Activated T-cell treated with anti-CD3 and anti-CD28 coated beads for 24 hours (primary cell): ENCODE measurements around the gene TANK.

Experiments
- DNase-seq: peaks from one replicate; pipeline ENCODE4 v3.0.0-alpha.2; 2020; ENCODE audit warnings: low read depth

The TANK gene

GRCh38 chr2:161134547-161135518 lies 25.4 kb upstream of the TANK start:
- DNase-seq, result no peak

GRCh38 chr2:161135951-161136593 lies 24.2 kb upstream of the TANK start:
- no peak for DNase-seq

GRCh38 chr2:161136696-161137324 lies 23.4 kb upstream of the TANK start:
- peak; percentile 33 for DNase-seq

- DNase-seq, result no peak
These were observed 21.8 kb upstream of the TANK start for GRCh38 chr2:161138429-161138828.

DNA sequence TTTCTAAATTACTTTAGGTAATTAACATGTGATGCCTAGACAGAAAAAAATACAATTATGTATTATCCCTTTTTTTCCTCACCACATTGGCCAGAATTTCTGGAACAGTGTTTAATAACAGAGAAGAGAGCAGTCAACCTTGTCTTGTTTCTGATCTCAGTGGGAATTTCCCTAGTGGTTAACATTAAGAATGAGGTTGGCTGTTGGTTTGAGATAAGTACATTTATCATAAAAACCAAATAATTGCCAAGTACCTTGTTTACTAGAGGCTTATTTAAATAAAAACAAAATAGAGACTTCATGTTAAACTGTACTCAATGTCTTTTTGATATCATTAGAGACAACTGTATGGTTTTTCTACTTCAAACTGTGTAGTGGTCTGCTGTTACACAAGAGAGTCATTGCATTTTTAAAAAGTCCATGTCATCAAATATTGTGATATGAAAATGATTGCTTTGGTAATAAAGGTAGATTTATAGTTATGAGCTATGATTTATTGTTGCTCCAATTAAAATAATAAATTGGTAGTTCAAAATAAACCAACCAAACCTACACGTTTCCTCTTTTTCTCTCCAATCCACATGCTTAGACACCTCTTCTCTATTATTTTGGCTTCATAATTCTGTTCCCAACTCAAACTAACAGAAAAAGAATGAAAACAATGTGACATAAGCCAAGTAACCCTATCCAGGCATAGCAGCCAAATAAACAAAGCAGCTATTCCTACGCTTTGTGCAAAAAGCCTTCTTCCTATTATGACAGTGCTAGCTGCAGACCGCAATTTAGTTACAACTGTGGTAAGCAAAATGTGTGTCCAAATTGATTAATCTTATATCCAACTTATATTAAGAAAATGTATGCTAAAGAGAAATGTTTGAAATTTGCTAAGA lies 20.9 kb upstream of the TANK start:
- no peak for DNase-seq

DNA sequence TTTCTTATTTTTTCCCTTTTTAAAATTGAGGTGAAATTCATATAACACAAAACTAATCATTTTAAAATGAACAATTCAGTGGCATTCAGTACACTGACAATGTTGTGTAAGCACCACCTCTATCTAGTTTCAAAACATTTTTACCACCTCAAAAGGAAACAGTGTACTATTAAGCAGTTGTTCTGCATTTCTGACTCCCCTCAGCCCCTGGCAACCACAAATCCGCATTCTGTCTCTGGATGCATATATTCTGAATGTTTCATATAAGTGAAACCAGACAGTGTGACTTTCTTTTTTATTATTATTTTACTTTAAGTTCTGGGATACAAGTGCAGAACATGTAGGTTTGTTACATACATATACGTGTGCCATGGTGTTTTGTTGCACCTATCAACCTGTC lies 19.2 kb upstream of the TANK start:
- no peak for DNase-seq

GRCh38 chr2:161146209-161146775 lies 13.9 kb upstream of the TANK start:
- no peak for DNase-seq

DNA sequence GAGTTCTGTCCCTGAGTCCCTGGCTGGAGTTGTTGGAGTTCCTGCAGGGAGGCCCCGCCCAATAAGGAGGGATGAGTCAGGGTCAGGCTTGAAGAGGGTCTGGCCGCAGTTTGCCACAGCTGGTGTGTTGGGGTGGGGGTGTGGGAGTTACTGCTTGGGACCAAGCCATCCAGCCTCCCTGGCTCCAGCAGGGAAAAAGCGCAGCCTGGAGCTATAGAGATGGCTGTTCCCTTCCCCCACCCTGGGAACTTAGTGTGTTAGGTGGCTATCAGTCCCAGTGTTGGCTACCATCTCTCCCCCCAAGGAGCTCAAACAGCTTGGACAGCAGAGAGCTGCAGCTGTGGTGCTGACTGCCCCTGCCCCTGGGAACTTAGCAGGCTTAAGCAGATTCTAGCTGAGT lies 13.2 kb upstream of the TANK start:
- no peak for DNase-seq

- DNase-seq, result no peak
These were observed 12.4 kb upstream of the TANK start for GRCh38 chr2:161147856-161148255.

GRCh38 chr2:161150704-161151103 lies 9.5 kb upstream of the TANK start:
- DNase-seq, result no peak

DNA sequence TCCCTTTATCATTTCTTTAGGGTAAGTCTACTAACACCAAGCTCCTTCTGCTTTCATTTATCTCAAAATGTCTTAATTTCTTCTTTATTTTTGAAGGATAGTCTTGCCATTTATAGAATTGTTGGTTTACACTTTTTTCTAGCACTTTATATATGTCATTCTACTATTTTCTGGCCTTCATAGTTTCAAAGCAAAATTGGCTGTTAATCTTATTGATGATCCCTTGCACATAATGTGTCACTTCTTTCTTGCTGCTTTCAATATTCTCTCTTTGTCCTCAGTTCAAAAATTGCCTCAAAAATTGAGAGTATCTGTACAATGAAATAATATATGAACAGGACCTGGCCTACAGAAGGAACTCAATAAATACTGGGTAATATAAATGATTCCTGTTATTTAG lies 7.9 kb upstream of the TANK start:
- no peak for DNase-seq

- DNase-seq, result no peak
These were observed 1.3 kb upstream of the TANK start for GRCh38 chr2:161158882-161159281.

DNA sequence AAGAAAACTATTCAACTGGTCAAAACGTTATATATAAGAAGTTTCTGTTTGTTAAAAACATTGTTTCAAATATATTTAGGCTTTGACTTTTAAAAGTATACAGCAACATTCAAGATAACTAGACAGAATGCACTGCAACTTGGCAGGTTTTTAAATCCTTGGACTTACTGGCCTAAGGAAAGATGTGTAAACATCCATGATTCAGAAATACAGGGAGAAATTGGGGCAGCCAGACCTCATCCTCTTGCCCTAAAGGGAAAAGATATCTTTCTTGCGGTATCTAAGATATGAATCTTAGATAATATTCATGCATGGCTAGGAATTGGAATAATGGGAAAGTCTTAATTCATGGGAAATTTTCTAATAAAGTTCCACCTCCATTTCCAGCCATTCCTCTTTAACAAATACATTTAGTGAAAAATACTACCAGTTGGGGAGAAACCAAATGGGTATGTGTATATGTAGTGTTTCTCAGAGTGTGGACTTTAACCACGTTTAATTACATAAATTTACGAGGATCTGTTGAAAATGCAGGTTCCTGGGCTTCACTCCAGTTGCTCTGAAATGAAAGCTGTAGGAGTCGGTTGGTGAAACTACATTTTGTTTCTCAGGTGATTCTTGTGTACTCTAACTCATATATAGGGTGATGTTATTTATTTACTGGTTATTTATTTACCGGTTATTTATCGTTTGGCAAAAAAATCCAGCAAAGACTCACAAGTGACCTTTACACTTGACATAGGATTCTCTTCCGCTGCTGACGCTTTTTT lies 587 bp upstream of the TANK start:
- no peak for DNase-seq

DNA sequence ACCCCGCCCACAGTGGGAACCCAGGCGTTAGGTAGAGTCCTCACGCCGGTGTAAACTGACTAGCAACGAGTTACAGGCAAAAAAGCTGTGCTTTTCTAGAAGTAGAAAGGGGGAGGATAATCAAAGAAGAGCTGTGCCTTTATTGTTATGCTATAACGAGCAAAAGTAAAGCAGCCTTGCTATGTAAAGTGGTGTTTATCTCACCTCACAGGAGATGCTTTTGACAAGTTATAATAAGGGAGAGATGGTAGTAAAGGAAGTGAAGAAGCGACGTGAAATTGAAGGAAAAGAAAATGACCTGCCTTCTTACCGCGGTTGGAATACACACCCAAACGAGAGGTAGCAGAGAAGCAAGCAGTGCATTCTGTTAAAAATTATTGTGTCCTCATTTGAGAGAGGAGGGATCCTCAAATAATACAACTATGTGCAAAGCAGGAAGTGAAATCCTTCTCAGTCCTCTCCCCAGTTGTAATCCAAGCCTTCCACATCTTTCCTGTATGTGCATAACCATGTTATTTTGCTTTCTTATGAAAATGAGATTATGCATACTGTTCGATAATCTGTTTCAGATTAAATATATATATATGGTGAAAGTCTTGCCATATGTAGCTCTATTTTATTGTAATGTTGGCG lies 962 bp downstream of the TANK start:
- peak; percentile 35 for DNase-seq

DNA sequence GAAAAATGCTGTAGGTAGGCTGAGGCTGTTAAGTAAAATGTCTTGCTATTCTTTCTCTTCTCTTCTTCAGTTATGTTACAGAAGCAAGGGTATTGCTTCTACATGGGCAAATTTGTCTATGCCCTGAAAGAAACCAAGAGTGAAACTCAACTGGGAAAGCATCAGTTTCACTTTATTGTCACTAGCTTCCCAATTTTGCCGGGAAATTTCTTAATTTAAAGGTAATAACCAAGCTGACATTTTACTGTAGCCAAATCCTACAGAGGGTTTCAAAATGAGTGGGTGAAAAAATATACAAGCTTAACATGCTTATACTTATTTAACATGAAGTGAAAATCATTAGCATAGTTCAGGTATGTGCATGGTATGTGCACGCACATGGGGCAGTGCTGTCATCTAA lies 3.2 kb downstream of the TANK start:
- DNase-seq, result no peak

DNA sequence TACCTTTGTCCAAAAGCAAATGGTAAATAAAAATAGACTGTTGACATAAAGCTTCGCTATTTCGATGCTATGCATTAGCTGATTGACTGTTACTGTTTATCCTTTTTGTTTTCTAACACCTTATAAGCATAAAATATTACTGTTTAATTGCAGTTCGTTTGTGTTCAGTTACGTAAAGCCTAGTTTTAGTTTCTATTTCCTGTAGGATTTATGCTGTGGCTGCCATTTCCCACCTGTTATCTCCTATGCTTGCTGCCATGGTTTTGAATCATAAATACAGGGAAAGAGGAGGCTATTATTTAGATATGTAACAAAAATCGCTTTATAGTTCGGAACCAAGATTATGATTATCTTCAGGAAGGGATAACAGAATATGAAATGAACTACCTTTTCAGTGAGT lies 3.9 kb downstream of the TANK start:
- DNase-seq, result no peak

GRCh38 chr2:161165266-161165665 lies 5.0 kb downstream of the TANK start:
- DNase-seq, result no peak

DNA sequence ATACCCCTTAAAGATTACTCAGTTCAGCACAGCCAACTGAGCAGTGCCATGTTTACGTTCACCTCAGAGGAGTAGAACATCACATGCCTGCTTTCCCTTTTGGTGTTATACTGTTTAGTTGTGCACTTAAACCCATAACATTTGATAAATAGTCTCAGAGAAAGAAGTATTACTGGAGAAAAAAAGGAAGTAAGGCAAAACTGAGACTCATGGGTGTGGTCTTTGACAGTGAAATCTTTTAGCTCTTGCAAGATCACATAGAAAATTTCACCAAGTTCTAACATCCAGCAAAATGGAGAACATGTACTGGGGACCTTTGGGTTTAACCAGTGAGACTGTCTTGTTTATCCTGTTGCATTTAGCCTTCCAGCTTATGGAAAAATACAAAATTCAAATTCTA lies 5.6 kb downstream of the TANK start:
- DNase-seq, result no peak

DNA sequence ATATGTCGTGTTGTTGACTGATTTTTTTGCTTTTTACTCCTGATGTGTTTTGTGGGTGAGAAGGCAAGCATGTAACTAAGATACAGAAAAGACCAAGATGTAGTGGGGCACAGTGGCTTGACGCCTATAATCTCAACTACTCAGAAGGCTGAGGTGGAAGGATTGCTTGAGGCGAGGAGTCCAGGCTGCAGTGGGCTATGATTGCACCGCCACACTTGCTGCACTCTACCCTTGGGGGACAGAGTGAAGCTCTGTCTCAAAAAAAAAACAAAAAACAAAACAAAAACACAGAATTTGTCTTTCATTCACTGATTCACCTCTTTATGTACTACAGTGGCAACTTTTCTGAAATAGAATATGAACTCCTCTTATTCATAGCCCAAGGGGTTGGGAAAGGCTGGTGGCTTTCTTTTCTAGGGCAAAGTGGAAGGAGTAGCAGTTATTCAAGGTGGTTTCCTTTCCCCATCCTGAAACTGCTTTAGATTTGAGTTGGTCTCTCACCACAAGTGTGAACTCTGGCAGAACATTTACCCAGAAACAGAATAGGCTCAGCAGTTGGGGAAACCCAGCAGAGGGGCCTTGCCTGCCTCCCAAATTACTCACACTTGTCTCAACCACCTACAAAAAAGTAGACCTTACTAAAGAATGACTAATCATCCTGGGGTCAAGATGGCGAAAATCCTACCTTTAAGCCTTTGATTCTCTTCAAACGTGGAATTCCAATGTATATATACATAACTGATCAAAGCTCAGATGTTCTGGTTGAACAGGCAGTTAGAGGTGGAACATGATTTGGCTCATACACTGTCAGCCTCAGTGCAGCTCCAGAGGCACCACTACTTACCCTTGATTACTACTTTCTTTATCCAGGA lies 6.5 kb downstream of the TANK start:
- DNase-seq, result peak; percentile 66
